Calu3 (cell line): Measurements from ENCODE around the gene SPSB3. TPM values are rescaled to one million over a fixed set of nuclear protein-coding genes. Genes with fewer than 3 reads are reported as not detected.

ENCODE experiments used
- BruUV-seq: library from RNA; stranded (reverse); fragments of 400-500 nt; replicated peaks from 2 replicates; lab custom pipeline; 2021; lab: Mats Ljungman, UMichigan
- CTCF ChIA-PET: fragments of 300-600 bp; sonication (Branson Sonifier 250); formaldehyde crosslinking; loops from one replicate; lab custom pipeline; 2022; ENCODE audit warnings: antibody characterized with exemption; lab: Charles Lee
- DNase-seq: peaks from one replicate; pipeline ENCODE4 v3.0.0; 2022
- H3K27ac Mint-ChIP-seq: one replicate; pipeline ENCODE4 v1.8.0; 2022; ENCODE audit warnings: mixed read lengths; ENCODE audit not compliant: unreplicated experiment
- H3K27me3 Mint-ChIP-seq: one replicate; pipeline ENCODE4 v1.8.0; 2022; ENCODE audit warnings: mixed read lengths; ENCODE audit not compliant: unreplicated experiment
- H3K36me3 Mint-ChIP-seq: one replicate; pipeline ENCODE4 v1.8.0; 2022; ENCODE audit warnings: mild to moderate bottlenecking, moderate library complexity, mixed read lengths; ENCODE audit not compliant: insufficient read depth, unreplicated experiment
- H3K4me1 Mint-ChIP-seq: one replicate; pipeline ENCODE4 v1.8.0; 2022; ENCODE audit warnings: mild to moderate bottlenecking, low read depth, mixed read lengths; ENCODE audit not compliant: unreplicated experiment
- H3K4me3 Mint-ChIP-seq: one replicate; pipeline ENCODE4 v1.8.0; 2022; ENCODE audit warnings: mild to moderate bottlenecking, low read depth, moderate library complexity, mixed read lengths; ENCODE audit not compliant: unreplicated experiment
- H3K9me3 Mint-ChIP-seq: one replicate; pipeline ENCODE4 v1.8.0; 2022; ENCODE audit warnings: low read depth, mixed read lengths; ENCODE audit not compliant: unreplicated experiment
- intact Hi-C: fragments of 100-400 bp; cut with micrococcal nuclease; formaldehyde crosslinking; loops from one replicate; pipeline ENCODE4 v1.10.0; 2022; ENCODE audit not compliant: unreplicated experiment
- total RNA-seq: library from RNA; stranded (reverse); gene quantifications from 2 replicates; pipeline ENCODE4 v1.2.3, GENCODE V29; 2022
- TF ChIP-seq, protein P1 (sequence below): fragments of 200-600 bp; IDR thresholded peaks from one replicate; pipeline ENCODE4 v1.8.0; 2022; ENCODE audit warnings: antibody characterized with exemption; ENCODE audit not compliant: unreplicated experiment

Gene SPSB3
- total RNA-seq, 1 experiment from 2014 or later = 44.3 TPM

DNA sequence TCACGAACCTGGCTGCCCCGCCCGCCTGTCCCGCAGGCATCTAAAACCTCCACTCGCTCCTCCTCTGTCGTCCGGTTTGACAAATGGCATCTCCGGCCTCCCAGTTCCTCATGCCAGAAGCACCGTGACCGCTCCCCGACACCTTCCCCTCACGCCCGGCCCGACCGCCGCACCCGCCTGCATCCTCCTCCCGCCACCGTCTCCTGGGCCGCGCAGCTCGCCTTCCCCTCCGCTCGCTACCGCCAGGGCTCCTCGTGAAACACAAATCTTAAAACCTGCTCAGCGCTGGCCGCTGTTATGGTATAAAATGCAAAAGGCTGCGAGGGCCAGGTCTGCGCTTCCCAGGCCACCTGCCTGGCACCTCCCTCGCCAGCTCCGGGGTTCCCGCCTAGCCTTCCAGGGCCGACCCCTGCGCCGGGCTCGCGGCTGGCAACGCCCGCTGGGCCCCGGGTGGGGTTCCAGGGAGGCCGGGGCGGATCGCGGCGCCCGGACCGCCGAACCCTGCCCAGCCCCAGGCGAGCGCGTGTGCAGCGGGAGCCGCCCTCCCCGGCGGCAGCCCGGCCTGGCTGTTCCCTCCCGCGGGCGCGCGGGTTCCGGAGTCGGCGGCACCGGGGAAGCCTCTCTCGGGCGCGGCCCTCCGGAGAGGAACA, 488 bp downstream of the SPSB3 start:
- CTCF ChIA-PET = interaction anchor here (0.6 to 1.2 kb wide), 4 partner anchors 8 to 108 kb away, joined by 4 to 19 read pairs (median 5); partner anchors contain the start of genes EME2 and MRPS34
- BruUV-seq = no TSS peak
- peaks cover 90% of the 10 kb centered on the region for H3K36me3 Mint-ChIP-seq
- H3K27me3 Mint-ChIP-seq = no peaks in the 10 kb centered on the region
- peak overlapping the region; percentile 94 for H3K27ac Mint-ChIP-seq
- H3K9me3 Mint-ChIP-seq = no peaks in the 10 kb centered on the region
- TF ChIP-seq, protein P1, sequence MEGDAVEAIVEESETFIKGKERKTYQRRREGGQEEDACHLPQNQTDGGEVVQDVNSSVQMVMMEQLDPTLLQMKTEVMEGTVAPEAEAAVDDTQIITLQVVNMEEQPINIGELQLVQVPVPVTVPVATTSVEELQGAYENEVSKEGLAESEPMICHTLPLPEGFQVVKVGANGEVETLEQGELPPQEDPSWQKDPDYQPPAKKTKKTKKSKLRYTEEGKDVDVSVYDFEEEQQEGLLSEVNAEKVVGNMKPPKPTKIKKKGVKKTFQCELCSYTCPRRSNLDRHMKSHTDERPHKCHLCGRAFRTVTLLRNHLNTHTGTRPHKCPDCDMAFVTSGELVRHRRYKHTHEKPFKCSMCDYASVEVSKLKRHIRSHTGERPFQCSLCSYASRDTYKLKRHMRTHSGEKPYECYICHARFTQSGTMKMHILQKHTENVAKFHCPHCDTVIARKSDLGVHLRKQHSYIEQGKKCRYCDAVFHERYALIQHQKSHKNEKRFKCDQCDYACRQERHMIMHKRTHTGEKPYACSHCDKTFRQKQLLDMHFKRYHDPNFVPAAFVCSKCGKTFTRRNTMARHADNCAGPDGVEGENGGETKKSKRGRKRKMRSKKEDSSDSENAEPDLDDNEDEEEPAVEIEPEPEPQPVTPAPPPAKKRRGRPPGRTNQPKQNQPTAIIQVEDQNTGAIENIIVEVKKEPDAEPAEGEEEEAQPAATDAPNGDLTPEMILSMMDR = peak; percentile 30
- DNase-seq = peak; percentile 59
- peaks cover 13% of the 10 kb centered on the region for H3K4me1 Mint-ChIP-seq
- intact Hi-C loops = no loop called here
- H3K4me3 Mint-ChIP-seq = peak overlapping the region; percentile 91

- Mint-ChIP-seq H3K27ac (peak overlapping the region; percentile 94), H3K4me3 (peak overlapping the region; percentile 91), H3K9me3 (no peaks in the 10 kb centered on the region), H3K27me3 (no peaks in the 10 kb centered on the region), H3K4me1 (peaks cover 13% of the 10 kb centered on the region), H3K36me3 (peaks cover 91% of the 10 kb centered on the region)
- intact Hi-C loops = no loop called here
- CTCF ChIA-PET = interaction anchor here (0.6 kb wide), 1 partner anchor 109 kb away, joined by 6 read pairs; no protein-coding TSS in a partner anchor
- BruUV-seq = no TSS peak
- TF ChIP-seq, protein P1 = no peak
- DNase-seq = no peak
Observed at GRCh38 chr16:1781254-1781653, 1.1 kb downstream of the SPSB3 start.

GRCh38 chr16:1780677-1781072, 1.7 kb downstream of the SPSB3 start:
- H3K9me3 Mint-ChIP-seq = no peaks in the 10 kb centered on the region
- H3K27ac Mint-ChIP-seq = peak overlapping the region; percentile 44
- peak overlapping the region; percentile 91 for H3K4me3 Mint-ChIP-seq
- no peak for DNase-seq
- CTCF ChIA-PET = no interaction called here
- intact Hi-C loops = no loop called here
- no peaks in the 10 kb centered on the region for H3K27me3 Mint-ChIP-seq
- TF ChIP-seq, protein P1 = no peak
- BruUV-seq = TSS peak; percentile 67
- peaks cover 95% of the 10 kb centered on the region for H3K36me3 Mint-ChIP-seq
- H3K4me1 Mint-ChIP-seq = peaks cover 13% of the 10 kb centered on the region

DNA sequence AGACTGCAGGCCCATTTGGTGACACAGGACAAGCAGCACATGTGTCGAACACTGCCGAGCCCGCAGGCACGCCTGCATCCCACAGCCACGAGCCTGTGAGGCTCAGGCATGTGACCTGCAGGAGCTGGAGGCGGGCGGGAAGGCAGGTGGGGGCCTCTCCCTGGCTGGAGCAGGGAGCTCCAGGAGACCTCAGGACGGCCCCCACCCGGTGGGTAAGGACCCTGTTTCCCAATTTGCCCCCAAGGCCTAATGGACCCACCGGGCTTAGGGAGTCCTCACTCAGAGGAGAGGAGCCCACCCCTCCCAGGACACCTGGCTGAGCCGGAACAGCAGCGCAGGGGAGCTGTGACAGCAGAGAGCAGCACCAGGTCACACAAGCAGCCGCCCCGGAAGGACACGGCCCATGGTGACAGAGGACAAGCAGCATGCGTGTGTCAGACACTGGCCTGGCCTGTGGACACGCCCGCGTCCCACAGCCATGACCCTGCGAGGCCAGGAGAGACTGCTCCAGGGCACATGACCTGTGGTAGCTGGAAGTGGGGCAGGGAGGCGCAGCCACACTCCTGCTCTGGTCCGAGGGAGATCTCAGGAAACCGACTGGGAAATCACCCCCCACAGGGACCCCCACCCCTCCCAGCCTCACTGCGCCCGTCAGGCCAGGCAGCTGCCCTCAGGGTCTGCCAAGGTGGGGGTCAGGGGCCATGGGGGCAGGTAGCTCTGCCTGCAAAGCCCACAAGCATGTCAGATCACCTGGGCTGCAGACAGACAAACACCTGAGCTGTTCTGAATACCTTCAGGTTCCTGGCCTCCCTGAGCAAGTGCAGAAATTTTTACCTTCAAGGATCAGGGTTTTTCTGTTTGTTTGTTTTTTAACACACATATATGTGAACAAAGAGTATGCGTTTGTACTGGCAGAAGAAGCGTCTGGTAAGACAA, 2.4 kb downstream of the SPSB3 start:
- TF ChIP-seq, protein P1 = no peak
- no peak overlapping the region for H3K4me3 Mint-ChIP-seq
- peaks cover 13% of the 10 kb centered on the region for H3K4me1 Mint-ChIP-seq
- H3K27me3 Mint-ChIP-seq = no peaks in the 10 kb centered on the region
- intact Hi-C loops = no loop called here
- DNase-seq = no peak
- peaks cover 95% of the 10 kb centered on the region for H3K36me3 Mint-ChIP-seq
- CTCF ChIA-PET = no interaction called here
- H3K9me3 Mint-ChIP-seq = no peaks in the 10 kb centered on the region
- peak overlapping the region; percentile 44 for H3K27ac Mint-ChIP-seq
- BruUV-seq = no TSS peak
